Measurements from ENCODE around the gene TMEM179B. TPM values are rescaled to one million over a fixed set of nuclear protein-coding genes. Genes with fewer than 3 reads are reported as not detected.
A peak's percentile ranks its signal among the peaks of the same experiment; 100 is the strongest.

Gene TMEM179B
- total RNA-seq, 1 experiment from 2014 or later = 51.6 TPM

- intact Hi-C loops (cut with micrococcal nuclease) = no loop called here
- CTCF ChIA-PET = interaction anchor here (0.6 to 1.9 kb wide), 7 partner anchors 16 to 372 kb away, joined by 3 to 24 read pairs (median 6); partner anchors contain the start of genes HNRNPUL2 and TMEM179B
- TF ChIP-seq ZBTB33 (IDR thresholded peaks at IDR 0.05; ENCODE audit: extremely low read depth, insufficient replicate concordance, low read length) = no peak
- no peak for TF ChIP-seq ZFX (IDR thresholded peaks at IDR 0.05)
- no peak for TF ChIP-seq EZH2phosphoT487 (IDR thresholded peaks at IDR 0.05; ENCODE audit: borderline replicate concordance)
- TF ChIP-seq RAD21 (IDR thresholded peaks at IDR 0.05; ENCODE audit: low read depth) = no peak
- no peak for TF ChIP-seq ATF3 (IDR thresholded peaks at IDR 0.05)
- no peak for TF ChIP-seq ZNF274 (IDR thresholded peaks at IDR 0.05; ENCODE audit: low read depth, low read length)
- TF ChIP-seq TCF7L2 (IDR thresholded peaks at IDR 0.05; ENCODE audit: borderline replicate concordance, extremely low read depth, insufficient read depth, insufficient read length) = no peak
- no peak for TF ChIP-seq JUND (IDR thresholded peaks at IDR 0.05)
- TF ChIP-seq FOSL1 (IDR thresholded peaks at IDR 0.05; ENCODE audit: low read depth) = no peak
- TF ChIP-seq REST (IDR thresholded peaks at IDR 0.05; ENCODE audit: low read depth) = no peak
- no peak for TF ChIP-seq POLR2A (IDR thresholded peaks at IDR 0.05; ENCODE audit: borderline replicate concordance, extremely low read depth, insufficient read depth, insufficient read length)
- no peak for TF ChIP-seq POLR2AphosphoS5 (IDR thresholded peaks at IDR 0.05; ENCODE audit: low read depth, low read length)
- TF ChIP-seq CEBPB (IDR thresholded peaks at IDR 0.05; ENCODE audit: low read depth) = no peak
- no peak for TF ChIP-seq EZH2 (IDR thresholded peaks at IDR 0.05)
- no peak for TF ChIP-seq MAX (IDR thresholded peaks at IDR 0.05)
- no peak for TF ChIP-seq SRF (IDR thresholded peaks at IDR 0.05; ENCODE audit: low read depth)
- no peak for TF ChIP-seq ELF1 (IDR thresholded peaks at IDR 0.05; ENCODE audit: borderline replicate concordance, low read depth)
- no peak for TF ChIP-seq EGR1 (IDR thresholded peaks at IDR 0.05; ENCODE audit: low read depth)
- TF ChIP-seq CBX3 (IDR thresholded peaks at IDR 0.05; ENCODE audit: low read depth) = no peak
Observed at GRCh38 chr11:62752994-62753735, 34.0 kb upstream of the TMEM179B start.

More at GRCh38 chr11:62752994-62753735, 34.0 kb upstream of the TMEM179B start:
- H4K20me1 ChIP-seq (ENCODE audit: insufficient read depth) = no peaks in the 10 kb centered on the region
- ATAC-seq (peak; percentile 2), DNase-seq (ENCODE audit: low read depth, low spot score) (no peak)
- no peaks in the 10 kb centered on the region; the same call in 1 of the 2 replicates for H3K79me2 ChIP-seq (ENCODE audit: insufficient read depth, low read length)
- H3K27me3 ChIP-seq (ENCODE audit: insufficient read depth, low read length) = no peaks in the 10 kb centered on the region
- BruUV-seq (replicated peaks) = TSS peak; percentile 90
- H3K9me3 ChIP-seq (ENCODE audit: control insufficient read depth in 1 of 2, insufficient read depth in 1 of 2, low read depth in 1 of 2, low read length in 2 of 2) = no peaks in the 10 kb centered on the region
- peaks cover 4 to 18% of the 10 kb centered on the region in 2 experiments; a peak in 3 of 4 replicates for H3K4me1 ChIP-seq (ENCODE audit: control insufficient read depth in 1 of 2, insufficient read depth in 2 of 2, low read length in 2 of 2)
- POLR2A ChIA-PET = interaction anchor here (0.8 to 3.4 kb wide), 22 partner anchors 8 to 137 kb away, joined by 3 to 50 read pairs (median 6); partner anchors contain the start of genes C11orf98, CSKMT, HNRNPUL2 and LBHD1
- H3K9me2 ChIP-seq (ENCODE audit: insufficient read depth) = no peaks in the 10 kb centered on the region
- peak overlapping the region; percentile 76 for H3K27ac ChIP-seq (ENCODE audit: low read depth, low read length)
- RAD21 ChIA-PET (ENCODE audit: low non-redundant PET in 1 of 2, low total read pairs in 2 of 2, uncharacterized antibody in 2 of 2, unreplicated experiment in 2 of 2) = interaction anchor here (0.6 to 1.0 kb wide), 4 partner anchors 35 to 377 kb away, joined by 3 to 4 read pairs (median 4); partner anchors contain the start of gene TUT1 (in 1 of the 2)
- no peak overlapping the region for H2AFZ ChIP-seq (ENCODE audit: low read depth, low read length, poor library complexity, severe bottlenecking)
- peak overlapping the region; percentile 70 to 84 for H3K4me3 ChIP-seq (replicated peaks in 1 of 2; ENCODE audit: low read depth in 1 of 2, low read length in 2 of 2)
- H3K4me2 ChIP-seq (ENCODE audit: low read length) = peak overlapping the region; percentile 90
- peak overlapping the region; percentile 78 for H3K9ac ChIP-seq (ENCODE audit: low read length)
- no peaks in the 10 kb centered on the region for H3K36me3 ChIP-seq (ENCODE audit: control insufficient read depth in 1 of 2, insufficient read depth in 2 of 2, low read length in 2 of 2)
